Activated CD4-positive, alpha-beta memory T cell treated with anti-CD3 and anti-CD28 coated beads for 36 hours (primary cell): ENCODE results near the gene CFAP221. TPM values are rescaled to one million over a fixed set of nuclear protein-coding genes. Genes with fewer than 3 reads are reported as not detected.

Source experiments
- CTCF ChIA-PET: fragments of 350-600 bp; sonication (Branson Sonifier 250); formaldehyde crosslinking; loops from one replicate; lab custom pipeline; 2021; ENCODE audit warnings: antibody characterized with exemption, inconsistent platforms; lab: Charles Lee
- POLR2A ChIA-PET: fragments of 350-600 bp; sonication (Branson Sonifier 250); formaldehyde crosslinking; loops from one replicate; lab custom pipeline; 2021; ENCODE audit warnings: antibody characterized with exemption; lab: Charles Lee
- DNase-seq: peaks from one replicate; pipeline ENCODE4 v3.0.0-alpha.2; 2020
- H3K27ac Mint-ChIP-seq: one replicate; pipeline ENCODE4 v1.8.0; 2021; ENCODE audit warnings: mixed read lengths
- H3K27me3 Mint-ChIP-seq: one replicate; pipeline ENCODE4 v1.8.0; 2021; ENCODE audit warnings: mixed read lengths
- H3K36me3 Mint-ChIP-seq: one replicate; pipeline ENCODE4 v1.8.0; 2021; ENCODE audit warnings: mixed read lengths
- H3K4me1 Mint-ChIP-seq: one replicate; pipeline ENCODE4 v1.8.0; 2021; ENCODE audit warnings: low read depth, mixed read lengths
- H3K4me3 Mint-ChIP-seq: one replicate; pipeline ENCODE4 v1.8.0; 2021; ENCODE audit warnings: mild to moderate bottlenecking, mixed read lengths
- H3K9me3 Mint-ChIP-seq: one replicate; pipeline ENCODE4 v1.8.0; 2021; ENCODE audit warnings: mixed read lengths
- intact Hi-C: fragments of 100-400 bp; cut with micrococcal nuclease; formaldehyde crosslinking; loops from one replicate; pipeline ENCODE4 v1.15.1; 2023
- total RNA-seq, 2 experiments: library from RNA; stranded (reverse); gene quantifications; one replicate each; pipeline ENCODE4 v1.2.3, GENCODE V29; 2021

The CFAP221 gene
- total RNA-seq, 2 experiments from 2014 or later = not detected

- CTCF ChIA-PET = no interaction called here
- H3K9me3 Mint-ChIP-seq = peaks cover 10% of the 10 kb centered on the region
Measured at GRCh38 chr2:119574864-119575263, 30.6 kb downstream of the CFAP221 start.

DNA sequence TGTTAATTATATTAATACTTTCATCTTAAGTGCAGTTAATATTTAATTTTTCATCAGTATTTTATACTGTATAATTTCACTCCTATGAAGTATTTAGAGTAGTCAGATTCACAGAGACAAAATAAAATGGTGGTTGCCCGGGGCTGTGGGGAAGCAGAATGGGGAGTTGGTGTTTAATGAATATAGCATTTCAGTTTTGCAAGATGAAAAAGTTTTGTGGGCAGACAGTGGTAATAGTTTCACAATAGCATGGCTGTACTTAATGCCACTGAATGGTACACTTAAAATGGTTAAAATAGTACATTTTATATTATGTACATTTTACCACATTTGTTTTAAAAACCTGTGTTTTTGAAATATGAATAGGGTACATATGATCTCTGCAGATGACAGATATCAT lies 31.2 kb downstream of the CFAP221 start:
- CTCF ChIA-PET = no interaction called here
- no peaks in the 10 kb centered on the region for H3K4me1 Mint-ChIP-seq
- H3K4me3 Mint-ChIP-seq = no peak overlapping the region
- no peaks in the 10 kb centered on the region for H3K36me3 Mint-ChIP-seq
- peaks cover 15% of the 10 kb centered on the region for H3K27me3 Mint-ChIP-seq
- H3K9me3 Mint-ChIP-seq = peaks cover 10% of the 10 kb centered on the region
- POLR2A ChIA-PET = no interaction called here
- H3K27ac Mint-ChIP-seq = no peak overlapping the region
- intact Hi-C loops = no loop called here
- no peak for DNase-seq

More at GRCh38 chr2:119574864-119575263, 30.6 kb downstream of the CFAP221 start:
- H3K4me1 Mint-ChIP-seq = no peaks in the 10 kb centered on the region
- no peaks in the 10 kb centered on the region for H3K36me3 Mint-ChIP-seq
- POLR2A ChIA-PET = no interaction called here
- H3K4me3 Mint-ChIP-seq = no peak overlapping the region
- H3K27me3 Mint-ChIP-seq = peaks cover 14% of the 10 kb centered on the region
- no peak overlapping the region for H3K27ac Mint-ChIP-seq
- no peak for DNase-seq
- intact Hi-C loops = no loop called here

- CTCF ChIA-PET = no interaction called here
- POLR2A ChIA-PET = no interaction called here
- no peak overlapping the region for H3K4me3 Mint-ChIP-seq
- no peaks in the 10 kb centered on the region for H3K4me1 Mint-ChIP-seq
- intact Hi-C loops = no loop called here
- H3K9me3 Mint-ChIP-seq = peaks cover 17% of the 10 kb centered on the region
- no peaks in the 10 kb centered on the region for H3K36me3 Mint-ChIP-seq
- DNase-seq = no peak
- peaks cover 8% of the 10 kb centered on the region for H3K27me3 Mint-ChIP-seq
- H3K27ac Mint-ChIP-seq = no peak overlapping the region
Measured at GRCh38 chr2:119579424-119580295, 35.4 kb downstream of the CFAP221 start.

GRCh38 chr2:119580550-119581072 lies 36.4 kb downstream of the CFAP221 start:
- POLR2A ChIA-PET = no interaction called here

GRCh38 chr2:119583291-119583690 lies 39.0 kb downstream of the CFAP221 start:
- ChIA-PET CTCF (no interaction called here), POLR2A (no interaction called here)
- no peaks in the 10 kb centered on the region for H3K4me1 Mint-ChIP-seq
- no peak overlapping the region for H3K27ac Mint-ChIP-seq
- DNase-seq = no peak
- H3K4me3 Mint-ChIP-seq = no peak overlapping the region
- H3K27me3 Mint-ChIP-seq = peaks cover 7% of the 10 kb centered on the region
- intact Hi-C loops = no loop called here
- H3K9me3 Mint-ChIP-seq = peaks cover 9% of the 10 kb centered on the region
- no peaks in the 10 kb centered on the region for H3K36me3 Mint-ChIP-seq

More at GRCh38 chr2:119580550-119581072, 36.4 kb downstream of the CFAP221 start:
- no peak overlapping the region for H3K4me3 Mint-ChIP-seq
- no peaks in the 10 kb centered on the region for H3K36me3 Mint-ChIP-seq
- CTCF ChIA-PET = no interaction called here
- no peak for DNase-seq
- peaks cover 17% of the 10 kb centered on the region for H3K9me3 Mint-ChIP-seq
- no peak overlapping the region for H3K27ac Mint-ChIP-seq
- intact Hi-C loops = no loop called here
- no peaks in the 10 kb centered on the region for H3K4me1 Mint-ChIP-seq
- H3K27me3 Mint-ChIP-seq = peaks cover 4% of the 10 kb centered on the region

DNA sequence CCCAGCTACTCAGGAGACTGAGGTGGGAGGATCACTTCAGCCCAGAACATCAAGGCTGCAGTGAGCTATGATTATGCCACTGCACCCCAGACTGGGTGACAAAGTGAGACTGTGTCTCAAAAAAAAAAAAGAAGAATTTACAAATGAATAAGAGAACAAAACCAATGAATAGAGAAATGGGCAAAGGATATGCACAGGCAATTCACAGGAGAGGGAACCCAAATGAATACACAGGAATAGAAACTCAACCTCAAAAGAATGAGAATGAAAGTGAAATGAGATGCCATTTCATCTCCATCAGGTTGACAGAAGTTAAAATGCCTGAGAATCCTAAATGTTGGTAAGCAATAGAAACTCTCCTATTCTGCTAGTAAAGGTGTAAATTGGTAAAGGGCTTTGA lies 40.2 kb downstream of the CFAP221 start:
- no peak for DNase-seq
- peaks cover 7% of the 10 kb centered on the region for H3K9me3 Mint-ChIP-seq
- CTCF ChIA-PET = interaction anchor here (0.7 kb wide), 1 partner anchor 52 kb away, joined by 4 read pairs; no protein-coding TSS in a partner anchor
- H3K36me3 Mint-ChIP-seq = no peaks in the 10 kb centered on the region
- intact Hi-C loops = no loop called here
- H3K4me1 Mint-ChIP-seq = no peaks in the 10 kb centered on the region
- no peak overlapping the region for H3K4me3 Mint-ChIP-seq
- H3K27me3 Mint-ChIP-seq = peaks cover 7% of the 10 kb centered on the region
- H3K27ac Mint-ChIP-seq = no peak overlapping the region
- POLR2A ChIA-PET = no interaction called here

DNA sequence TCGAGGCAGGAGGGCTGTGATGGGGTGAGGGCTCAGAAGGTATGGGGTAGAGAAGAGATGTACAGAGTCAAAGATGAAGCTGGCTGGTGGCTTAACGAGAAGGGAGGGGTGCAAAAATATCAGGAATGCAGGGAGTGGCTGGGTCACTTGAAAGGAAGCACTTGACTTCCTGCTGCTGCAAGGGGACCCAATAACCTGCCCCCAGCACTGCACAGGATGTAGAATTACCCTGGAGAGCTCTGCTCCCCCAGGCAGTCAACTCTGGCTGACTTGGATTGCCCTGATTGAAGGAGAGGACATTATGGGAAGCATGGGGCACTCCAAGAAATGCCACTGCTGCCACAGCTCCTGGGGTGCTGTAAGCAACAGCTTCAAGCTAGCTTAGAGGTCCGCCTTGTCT lies 41.8 kb downstream of the CFAP221 start:
- H3K27me3 Mint-ChIP-seq = peaks cover 5% of the 10 kb centered on the region
- no peak overlapping the region for H3K4me3 Mint-ChIP-seq
- ChIA-PET POLR2A (no interaction called here), CTCF (no interaction called here)
- peaks cover 7% of the 10 kb centered on the region for H3K9me3 Mint-ChIP-seq
- H3K27ac Mint-ChIP-seq = no peak overlapping the region
- no peaks in the 10 kb centered on the region for H3K4me1 Mint-ChIP-seq
- DNase-seq = no peak
- intact Hi-C loops = no loop called here
- no peaks in the 10 kb centered on the region for H3K36me3 Mint-ChIP-seq

DNA sequence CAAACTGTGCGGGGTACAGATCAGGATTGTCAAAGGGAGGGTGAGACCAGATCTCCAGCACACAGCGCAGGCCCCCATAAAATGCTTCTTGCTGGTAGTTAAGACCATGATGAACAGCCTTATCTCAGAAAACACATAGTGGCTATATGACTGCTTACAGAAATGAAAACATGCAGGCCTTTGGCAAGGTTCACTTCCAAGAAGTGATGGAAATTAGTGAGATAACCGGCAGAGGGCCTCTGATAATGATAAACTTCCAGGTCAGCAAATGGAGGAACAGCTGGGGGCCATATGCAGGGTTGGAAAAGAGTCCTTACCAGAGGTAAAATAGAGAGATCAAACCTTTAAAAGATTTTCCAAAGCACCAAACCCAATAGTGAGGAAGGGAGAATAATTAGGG lies 46.6 kb downstream of the CFAP221 start:
- H3K27ac Mint-ChIP-seq = no peak overlapping the region
- H3K4me3 Mint-ChIP-seq = no peak overlapping the region
- ChIA-PET CTCF (no interaction called here), POLR2A (no interaction called here)
- no peaks in the 10 kb centered on the region for H3K36me3 Mint-ChIP-seq
- no peaks in the 10 kb centered on the region for H3K9me3 Mint-ChIP-seq
- H3K27me3 Mint-ChIP-seq = peaks cover 7% of the 10 kb centered on the region
- intact Hi-C loops = no loop called here
- H3K4me1 Mint-ChIP-seq = no peaks in the 10 kb centered on the region
- DNase-seq = no peak

- H3K4me1 Mint-ChIP-seq = no peaks in the 10 kb centered on the region
- intact Hi-C loops = no loop called here
- no peak overlapping the region for H3K27ac Mint-ChIP-seq
- peaks cover 4% of the 10 kb centered on the region for H3K27me3 Mint-ChIP-seq
- H3K4me3 Mint-ChIP-seq = no peak overlapping the region
- POLR2A ChIA-PET = no interaction called here
- H3K36me3 Mint-ChIP-seq = no peaks in the 10 kb centered on the region
- DNase-seq = no peak
- H3K9me3 Mint-ChIP-seq = no peaks in the 10 kb centered on the region
- CTCF ChIA-PET = no interaction called here
Measured at GRCh38 chr2:119591523-119591922, 47.3 kb downstream of the CFAP221 start.

GRCh38 chr2:119592436-119592835 lies 48.2 kb downstream of the CFAP221 start:
- no peak for DNase-seq
- CTCF ChIA-PET = no interaction called here
- peaks cover 4% of the 10 kb centered on the region for H3K27me3 Mint-ChIP-seq
- no peaks in the 10 kb centered on the region for H3K9me3 Mint-ChIP-seq
- POLR2A ChIA-PET = no interaction called here
- intact Hi-C loops = no loop called here
- no peak overlapping the region for H3K27ac Mint-ChIP-seq
- no peaks in the 10 kb centered on the region for H3K4me1 Mint-ChIP-seq
- H3K36me3 Mint-ChIP-seq = no peaks in the 10 kb centered on the region
- H3K4me3 Mint-ChIP-seq = no peak overlapping the region

DNA sequence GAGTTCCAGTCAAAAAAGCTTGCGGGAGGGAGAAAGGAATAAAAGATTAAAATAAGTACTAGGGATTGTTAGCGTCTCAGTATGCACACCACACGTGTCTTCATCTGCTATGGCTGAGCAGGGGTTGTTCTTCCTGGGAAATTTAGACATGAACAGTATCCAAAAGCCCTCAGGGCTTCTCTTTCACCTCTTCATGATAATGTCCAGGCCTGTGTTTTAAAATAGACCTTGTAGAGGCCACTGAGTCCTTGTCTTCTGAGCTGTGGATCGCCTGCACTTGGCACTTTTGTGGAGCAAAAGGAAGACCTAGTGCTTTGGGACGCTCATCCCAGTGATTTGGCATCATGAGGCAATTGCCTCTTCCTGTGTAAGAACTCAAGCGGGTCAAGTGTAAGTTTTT lies 52.4 kb downstream of the CFAP221 start:
- Mint-ChIP-seq H3K27me3 (peaks cover 4% of the 10 kb centered on the region), H3K36me3 (no peaks in the 10 kb centered on the region), H3K27ac (no peak overlapping the region), H3K4me1 (no peaks in the 10 kb centered on the region), H3K9me3 (no peaks in the 10 kb centered on the region), H3K4me3 (no peak overlapping the region)
- intact Hi-C loops = no loop called here
- ChIA-PET CTCF (no interaction called here), POLR2A (no interaction called here)
- no peak for DNase-seq

DNA sequence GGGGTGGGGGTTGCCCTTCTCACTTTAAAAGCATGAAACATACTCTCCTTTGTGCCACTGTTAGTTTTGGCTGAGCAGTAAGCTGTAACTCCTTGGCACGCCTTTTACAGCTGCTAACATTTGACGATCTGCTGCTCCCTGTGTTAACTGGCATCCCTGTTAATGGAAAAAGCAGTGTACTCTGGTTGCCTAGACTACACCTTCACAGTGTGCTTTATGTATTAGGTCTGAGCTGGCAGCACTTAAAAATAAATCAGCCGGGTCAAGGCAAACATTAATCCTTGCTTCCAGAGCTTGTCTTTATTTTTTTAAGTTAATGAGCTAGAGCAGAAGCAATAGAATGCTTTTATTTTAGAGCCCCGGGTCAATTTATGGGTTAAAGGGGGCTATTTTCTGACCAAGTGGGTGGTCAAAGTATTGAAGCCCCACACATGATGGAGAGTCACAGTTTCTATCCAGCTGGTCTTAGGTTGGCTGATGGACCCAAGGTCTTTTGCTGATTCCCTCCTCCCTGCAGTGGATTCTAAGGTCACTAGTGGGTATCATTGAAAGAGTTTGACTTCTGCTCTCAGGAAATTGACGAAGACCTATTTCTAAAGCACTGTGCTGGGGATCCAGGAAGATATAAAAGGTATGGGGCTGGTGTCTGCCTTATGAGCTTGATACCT lies 54.5 kb downstream of the CFAP221 start:
- Mint-ChIP-seq H3K4me3 (no peak overlapping the region), H3K27me3 (peaks cover 8% of the 10 kb centered on the region), H3K4me1 (no peaks in the 10 kb centered on the region), H3K27ac (no peak overlapping the region), H3K9me3 (no peaks in the 10 kb centered on the region), H3K36me3 (no peaks in the 10 kb centered on the region)
- ChIA-PET POLR2A (no interaction called here), CTCF (no interaction called here)
- DNase-seq = no peak
- intact Hi-C loops = no loop called here
